K562 (cell line): ENCODE measurements around the gene RAI2.

Experiments
- BCLAF1 ChIP-seq, 2 experiments: fragments of 450-650 bp in 1 of 2; IDR thresholded peaks; 2 replicates each; pipeline ENCODE4 v1.6.1; 2011 to 2017; ENCODE audit warnings: low read depth in 2 of 2, antibody characterized with exemption in 1 of 2, borderline replicate concordance in 1 of 2, low read length in 1 of 2, mild to moderate bottlenecking in 1 of 2, mixed read lengths in 1 of 2; ENCODE audit not compliant: control insufficient read depth in 1 of 2
- CTCF ChIP-seq, 3 experiments: IDR thresholded peaks in 2 of 3; conservative IDR thresholded peaks in 1 of 3; 2 replicates each; pipeline ENCODE4 v1.5.1; 2011 to 2012; ENCODE audit warnings: low read length in 3 of 3, mild to moderate bottlenecking in 3 of 3, control low read depth in 2 of 3, improper control_type of control experiment in 1 of 3, inconsistent platforms in 1 of 3, low read depth in 1 of 3, mixed read lengths in 1 of 3, moderate library complexity in 1 of 3; ENCODE audit not compliant: insufficient read depth in 2 of 3
- FOS ChIP-seq: IDR thresholded peaks from 3 replicates; pipeline ENCODE4 v1.6.1; 2011; ENCODE audit not compliant: insufficient read length; ENCODE audit errors: extremely low read depth
- FOSL1 ChIP-seq: fragments of 200-800 bp; sonication (Bioruptor generic); conservative IDR thresholded peaks from 2 replicates; pipeline ENCODE4 v1.6.1; 2016; ENCODE audit warnings: missing genetic modification characterization, missing compliant biosample characterization
- MAX ChIP-seq: sonication (generic); formaldehyde crosslinking; IDR thresholded peaks from 2 replicates; pipeline ENCODE4 v1.9.0; 2022; ENCODE audit warnings: mild to moderate bottlenecking, missing genetic modification reagents
- SFPQ ChIP-seq: fragments of 200-400 bp; formaldehyde crosslinking; IDR thresholded peaks from 2 replicates; pipeline ENCODE4 v1.6.1; 2017; ENCODE audit warnings: mild to moderate bottlenecking, low read depth, low read length, moderate library complexity
- SMC3 ChIP-seq: conservative IDR thresholded peaks from 2 replicates; pipeline ENCODE4 v1.6.1; 2011; ENCODE audit warnings: low read depth, low read length, improper control_type of control experiment; ENCODE audit not compliant: insufficient read depth
- ZNF121 ChIP-seq: sonication (generic); formaldehyde crosslinking; conservative IDR thresholded peaks from 2 replicates; pipeline ENCODE4 v1.8.0; 2022; ENCODE audit warnings: missing genetic modification reagents

GRCh38 chrX:17859609-17860178 lies 1.4 kb downstream of the RAI2 start:
- TF ChIP-seq CTCF (IDR thresholded peaks at IDR 0.05 in 2 of 3, conservative IDR thresholded peaks at IDR 0.05 in 1 of 3; ENCODE audit: insufficient read depth in 2 of 3, low read depth in 1 of 3, low read length in 3 of 3) = no peak
- TF ChIP-seq MAX = no peak
- no peak for TF ChIP-seq SMC3
- no peak for TF ChIP-seq FOSL1
- no peak for TF ChIP-seq FOS
- TF ChIP-seq ZNF121 = no peak
- no peak for TF ChIP-seq BCLAF1 (IDR thresholded peaks at IDR 0.05; ENCODE audit: borderline replicate concordance in 1 of 2, control insufficient read depth in 1 of 2, low read depth in 2 of 2, low read length in 1 of 2)
- no peak for TF ChIP-seq SFPQ
